ENCODE data around the gene TMEM209.

- TF ChIP-seq CTCF (conservative IDR thresholded peaks at IDR 0.05; ENCODE audit: low read depth, low read length) (no peak), EZH2 (IDR thresholded peaks at IDR 0.05; ENCODE audit: borderline replicate concordance, low read depth, low read length, poor library complexity, severe bottlenecking) (no peak)
Measured at GRCh38 chr7:130148561-130148960, 56.6 kb downstream of the TMEM209 start.
